ENCODE data around the gene SLC39A11.

Gene SLC39A11

DNA sequence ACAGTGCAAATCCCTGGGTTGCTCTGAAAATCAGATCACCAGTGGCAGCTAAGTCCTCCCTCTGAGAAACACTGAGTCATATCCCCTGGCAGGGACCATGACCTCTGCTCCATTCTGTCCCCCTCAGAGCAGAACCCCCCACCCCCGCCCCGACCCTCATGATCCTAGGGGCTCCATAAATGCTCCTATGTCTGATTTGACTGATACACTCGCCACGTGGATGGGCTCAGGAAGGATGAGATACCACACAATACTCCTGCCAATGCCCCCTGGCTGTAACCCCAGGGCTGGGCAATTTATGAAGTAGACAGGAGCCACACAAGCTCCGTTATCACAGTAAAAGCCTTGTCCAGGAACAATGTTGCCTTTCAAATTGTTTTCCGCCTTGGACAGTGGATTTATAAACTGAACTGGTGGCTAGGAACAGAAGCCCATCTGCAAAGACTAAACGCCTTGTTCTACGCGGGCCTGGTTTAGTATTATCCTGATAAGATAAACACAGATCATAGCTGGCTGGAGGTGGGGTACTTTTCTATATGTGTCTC is 394.8 kb downstream of the SLC39A11 start:
- Histone ChIP-seq H3K27ac (ENCODE audit: low read depth, low read length) (no peak overlapping the region), H3K9ac (ENCODE audit: low read length) (no peak overlapping the region)

DNA sequence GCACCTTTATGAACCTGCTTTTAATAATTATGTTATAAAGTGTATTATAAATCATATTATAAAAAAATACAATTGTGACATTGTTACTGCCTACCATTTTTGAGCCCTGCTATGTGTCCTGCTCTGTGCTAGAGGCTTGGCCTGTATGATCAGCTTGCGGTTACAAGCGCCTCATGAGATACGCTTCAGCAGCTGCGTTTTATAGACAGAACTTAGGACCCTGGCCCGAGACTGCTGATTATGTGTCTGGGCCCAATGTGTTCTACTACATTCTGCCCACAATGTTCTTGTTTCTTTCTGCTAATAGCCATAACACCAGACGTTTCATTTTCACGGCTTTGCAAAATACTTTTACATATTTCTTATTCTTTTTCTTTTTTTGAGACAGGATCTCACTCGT is 395.8 kb downstream of the SLC39A11 start:
- H3K27ac ChIP-seq (ENCODE audit: low read depth, low read length) = no peak overlapping the region
- no peak overlapping the region for H3K4me3 ChIP-seq (ENCODE audit: low read length)
- no peak overlapping the region for H3K9ac ChIP-seq (ENCODE audit: low read length)
- H3K27me3 ChIP-seq (ENCODE audit: control insufficient read depth, insufficient read depth, low read length) = no peaks in the 10 kb centered on the region
- no peaks in the 10 kb centered on the region for H3K4me1 ChIP-seq (ENCODE audit: control insufficient read depth, insufficient read depth, low read length)
- H3K36me3 ChIP-seq (ENCODE audit: control insufficient read depth, insufficient read depth, low read length) = no peaks in the 10 kb centered on the region

More for the DNA sequence above, 394.8 kb downstream of the SLC39A11 start:
- no peak overlapping the region for H3K4me3 ChIP-seq (ENCODE audit: low read length)
- H3K4me1 ChIP-seq (ENCODE audit: control insufficient read depth, insufficient read depth, low read length) = no peaks in the 10 kb centered on the region
- no peaks in the 10 kb centered on the region for H3K27me3 ChIP-seq (ENCODE audit: control insufficient read depth, insufficient read depth, low read length)
- no peaks in the 10 kb centered on the region for H3K36me3 ChIP-seq (ENCODE audit: control insufficient read depth, insufficient read depth, low read length)

DNA sequence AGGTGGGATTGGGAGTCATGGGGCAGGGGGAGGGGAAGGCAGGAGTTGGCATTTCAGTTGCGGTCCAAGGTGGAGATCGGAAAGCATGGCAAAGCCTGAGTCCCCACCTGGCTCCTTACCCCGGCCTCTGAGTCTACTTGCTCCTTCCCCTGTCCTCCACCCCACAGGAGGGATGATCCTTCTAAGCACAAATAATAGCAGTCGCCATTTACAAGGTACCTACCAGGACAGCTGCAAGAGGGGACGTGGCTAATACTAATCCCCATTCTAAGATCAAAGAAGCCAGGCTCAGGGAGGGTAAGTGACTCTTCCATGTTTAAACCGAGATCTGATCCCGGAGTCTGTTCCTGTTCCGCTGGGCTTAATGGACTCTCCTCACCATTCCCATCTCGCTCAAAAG is 396.3 kb downstream of the SLC39A11 start:
- no peak overlapping the region for H3K4me3 ChIP-seq (ENCODE audit: low read length)
- no peaks in the 10 kb centered on the region for H3K27me3 ChIP-seq (ENCODE audit: control insufficient read depth, insufficient read depth, low read length)
- H3K9ac ChIP-seq (ENCODE audit: low read length) = no peak overlapping the region
- H3K27ac ChIP-seq (ENCODE audit: low read depth, low read length) = no peak overlapping the region
- no peaks in the 10 kb centered on the region for H3K36me3 ChIP-seq (ENCODE audit: control insufficient read depth, insufficient read depth, low read length)
- no peaks in the 10 kb centered on the region for H3K4me1 ChIP-seq (ENCODE audit: control insufficient read depth, insufficient read depth, low read length)

DNA sequence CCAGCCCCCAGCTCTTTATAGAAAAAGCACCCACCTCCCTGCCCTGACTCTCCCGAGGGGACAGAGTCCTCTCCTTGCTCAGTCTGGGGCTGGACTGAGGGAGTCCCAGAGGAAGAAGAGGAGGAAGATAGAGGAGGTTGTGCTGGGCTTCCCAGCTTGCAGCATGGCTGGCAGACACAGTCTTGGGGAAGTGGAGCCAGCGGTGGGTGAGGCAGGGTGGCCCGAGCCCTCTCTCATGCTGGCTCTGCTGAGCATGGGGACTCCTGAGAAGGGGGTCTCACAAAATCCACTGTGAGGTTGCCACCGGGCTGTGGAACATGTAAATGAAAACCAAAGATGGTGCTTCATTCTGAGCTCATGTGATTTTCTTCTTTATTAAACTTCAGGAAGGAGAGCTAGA is 398.5 kb downstream of the SLC39A11 start:
- Histone ChIP-seq H3K27me3 (ENCODE audit: control insufficient read depth, insufficient read depth, low read length) (no peaks in the 10 kb centered on the region), H3K9ac (ENCODE audit: low read length) (no peak overlapping the region), H3K4me3 (ENCODE audit: low read length) (no peak overlapping the region), H3K36me3 (ENCODE audit: control insufficient read depth, insufficient read depth, low read length) (no peaks in the 10 kb centered on the region), H3K4me1 (ENCODE audit: control insufficient read depth, insufficient read depth, low read length) (no peaks in the 10 kb centered on the region), H3K27ac (ENCODE audit: low read depth, low read length) (no peak overlapping the region)

DNA sequence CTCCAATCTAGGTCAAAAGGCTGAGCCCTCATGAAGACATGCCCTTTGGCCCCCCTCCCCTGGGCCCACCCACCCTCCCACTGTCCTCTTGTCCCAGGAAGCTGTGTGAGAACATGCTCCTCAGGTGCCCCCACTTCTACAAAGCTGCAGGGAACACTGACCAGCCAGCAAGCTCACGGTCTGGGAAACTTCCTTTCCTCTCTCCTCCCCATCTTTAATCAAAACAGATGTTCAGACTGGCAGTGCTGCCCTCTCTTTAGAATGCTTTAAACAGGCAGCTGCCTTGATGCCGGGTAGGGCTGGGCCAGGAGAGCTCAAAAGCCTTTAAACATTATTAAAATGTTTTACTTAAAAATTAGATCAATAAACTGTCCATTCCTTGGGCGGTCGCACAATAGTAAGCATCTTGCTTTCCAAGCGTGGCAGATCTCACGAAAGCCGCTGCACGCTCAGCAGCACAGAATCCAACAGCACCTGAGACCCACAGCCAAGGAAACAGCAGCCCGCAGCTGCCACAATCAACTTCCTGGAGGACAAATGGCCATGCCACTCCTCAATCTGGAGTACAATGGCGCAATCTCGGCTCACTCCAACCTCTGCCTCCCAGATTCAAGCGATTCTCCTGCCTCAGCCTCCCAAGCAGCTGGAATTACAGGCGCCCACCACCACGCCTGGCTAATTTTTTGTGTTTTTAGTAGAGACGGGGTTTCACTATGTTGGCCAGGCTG is 399.2 kb downstream of the SLC39A11 start:
- Histone ChIP-seq H3K27me3 (ENCODE audit: control insufficient read depth, insufficient read depth, low read length) (no peaks in the 10 kb centered on the region), H3K27ac (ENCODE audit: low read depth, low read length) (no peak overlapping the region), H3K4me1 (ENCODE audit: control insufficient read depth, insufficient read depth, low read length) (no peaks in the 10 kb centered on the region), H3K36me3 (ENCODE audit: control insufficient read depth, insufficient read depth, low read length) (no peaks in the 10 kb centered on the region), H3K9ac (ENCODE audit: low read length) (no peak overlapping the region), H3K4me3 (ENCODE audit: low read length) (no peak overlapping the region)

DNA sequence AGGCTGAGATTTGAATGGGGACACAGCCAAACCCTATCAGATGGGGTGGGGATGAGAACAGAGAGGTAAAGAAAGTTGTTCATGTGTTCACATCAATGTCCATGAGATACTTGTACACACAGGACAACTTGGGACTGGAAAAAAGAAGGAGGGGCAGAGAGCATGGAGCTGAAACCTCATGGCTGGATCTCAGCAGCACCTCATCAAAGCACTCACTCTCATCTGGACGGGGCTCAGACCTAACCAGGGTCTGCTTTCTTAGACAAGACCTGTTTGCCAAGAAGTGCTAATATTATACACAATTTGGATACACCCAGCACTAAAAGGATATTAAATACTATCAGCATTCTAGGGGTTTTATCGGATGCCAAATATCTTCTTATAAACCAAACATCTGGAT is 399.8 kb downstream of the SLC39A11 start:
- Histone ChIP-seq H3K27ac (ENCODE audit: low read depth, low read length) (no peak overlapping the region), H3K9ac (ENCODE audit: low read length) (no peak overlapping the region), H3K36me3 (ENCODE audit: control insufficient read depth, insufficient read depth, low read length) (no peaks in the 10 kb centered on the region), H3K4me1 (ENCODE audit: control insufficient read depth, insufficient read depth, low read length) (no peaks in the 10 kb centered on the region), H3K27me3 (ENCODE audit: control insufficient read depth, insufficient read depth, low read length) (no peaks in the 10 kb centered on the region), H3K4me3 (ENCODE audit: low read length) (no peak overlapping the region)

DNA sequence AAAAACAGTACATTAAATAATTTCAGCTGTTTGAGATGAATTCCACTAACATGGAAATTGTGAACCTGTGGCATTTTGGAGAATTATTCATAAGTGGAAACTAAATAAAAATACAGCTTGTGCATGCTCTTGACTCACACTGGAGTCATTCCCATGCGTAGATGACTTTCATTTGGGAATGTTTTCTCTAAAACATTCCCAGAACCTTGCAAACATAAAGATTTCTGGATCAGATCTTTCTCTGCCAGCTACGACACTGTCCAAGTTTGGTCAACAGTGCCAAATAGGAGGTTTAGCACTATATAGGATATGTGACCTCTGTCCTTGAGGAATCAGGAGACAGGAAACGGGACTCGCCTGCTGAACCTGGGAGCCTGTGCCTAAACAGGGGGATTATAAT is 400.9 kb downstream of the SLC39A11 start:
- no peak overlapping the region for H3K4me3 ChIP-seq (ENCODE audit: low read length)
- no peaks in the 10 kb centered on the region for H3K36me3 ChIP-seq (ENCODE audit: control insufficient read depth, insufficient read depth, low read length)
- no peaks in the 10 kb centered on the region for H3K4me1 ChIP-seq (ENCODE audit: control insufficient read depth, insufficient read depth, low read length)
- no peak overlapping the region for H3K27ac ChIP-seq (ENCODE audit: low read depth, low read length)
- no peak overlapping the region for H3K9ac ChIP-seq (ENCODE audit: low read length)
- no peaks in the 10 kb centered on the region for H3K27me3 ChIP-seq (ENCODE audit: control insufficient read depth, insufficient read depth, low read length)

DNA sequence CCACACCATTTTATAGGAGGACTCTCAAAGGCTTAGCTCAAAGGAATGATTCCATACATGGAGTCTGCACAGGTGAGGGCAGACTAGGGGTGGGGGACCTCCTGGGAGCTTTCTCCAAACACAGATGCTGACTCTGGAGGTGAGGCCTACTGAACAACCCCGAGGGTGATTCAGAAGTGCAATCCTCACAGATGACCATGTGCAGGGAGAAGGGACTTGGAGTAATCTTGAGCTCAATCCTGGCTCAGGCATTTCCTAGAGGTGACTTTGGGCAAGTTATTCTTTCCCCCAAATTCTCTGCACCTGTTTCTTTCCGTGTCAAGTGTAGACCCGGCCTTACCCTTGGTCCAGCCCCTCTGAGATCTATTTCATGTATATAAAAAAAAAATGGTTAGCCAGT is 401.5 kb downstream of the SLC39A11 start:
- Histone ChIP-seq H3K27me3 (ENCODE audit: control insufficient read depth, insufficient read depth, low read length) (no peaks in the 10 kb centered on the region), H3K27ac (ENCODE audit: low read depth, low read length) (no peak overlapping the region), H3K9ac (ENCODE audit: low read length) (no peak overlapping the region), H3K4me1 (ENCODE audit: control insufficient read depth, insufficient read depth, low read length) (no peaks in the 10 kb centered on the region), H3K36me3 (ENCODE audit: control insufficient read depth, insufficient read depth, low read length) (no peaks in the 10 kb centered on the region), H3K4me3 (ENCODE audit: low read length) (no peak overlapping the region)

DNA sequence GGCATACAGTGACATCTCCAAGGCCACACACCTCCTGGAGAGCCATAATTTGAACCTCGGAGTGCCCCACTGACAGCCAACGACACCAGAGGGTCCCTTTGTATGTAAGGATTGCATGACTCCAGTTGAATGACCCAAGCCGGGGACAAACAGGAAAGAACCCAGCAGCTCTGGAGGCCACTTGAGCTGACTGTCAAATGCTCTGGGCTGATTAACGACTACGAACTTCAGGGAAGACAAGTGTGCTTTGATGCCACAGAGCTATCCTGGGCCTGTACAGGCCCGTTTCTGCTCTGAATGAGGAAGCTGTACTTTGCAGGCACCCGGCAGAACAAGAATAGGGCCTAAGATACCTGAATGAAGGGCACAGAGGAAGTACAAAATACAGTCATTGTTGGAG is 404.6 kb downstream of the SLC39A11 start:
- Histone ChIP-seq H3K36me3 (ENCODE audit: control insufficient read depth, insufficient read depth, low read length) (no peaks in the 10 kb centered on the region), H3K4me3 (ENCODE audit: low read length) (no peak overlapping the region), H3K9ac (ENCODE audit: low read length) (no peak overlapping the region), H3K4me1 (ENCODE audit: control insufficient read depth, insufficient read depth, low read length) (no peaks in the 10 kb centered on the region), H3K27ac (ENCODE audit: low read depth, low read length) (no peak overlapping the region), H3K27me3 (ENCODE audit: control insufficient read depth, insufficient read depth, low read length) (no peaks in the 10 kb centered on the region)

DNA sequence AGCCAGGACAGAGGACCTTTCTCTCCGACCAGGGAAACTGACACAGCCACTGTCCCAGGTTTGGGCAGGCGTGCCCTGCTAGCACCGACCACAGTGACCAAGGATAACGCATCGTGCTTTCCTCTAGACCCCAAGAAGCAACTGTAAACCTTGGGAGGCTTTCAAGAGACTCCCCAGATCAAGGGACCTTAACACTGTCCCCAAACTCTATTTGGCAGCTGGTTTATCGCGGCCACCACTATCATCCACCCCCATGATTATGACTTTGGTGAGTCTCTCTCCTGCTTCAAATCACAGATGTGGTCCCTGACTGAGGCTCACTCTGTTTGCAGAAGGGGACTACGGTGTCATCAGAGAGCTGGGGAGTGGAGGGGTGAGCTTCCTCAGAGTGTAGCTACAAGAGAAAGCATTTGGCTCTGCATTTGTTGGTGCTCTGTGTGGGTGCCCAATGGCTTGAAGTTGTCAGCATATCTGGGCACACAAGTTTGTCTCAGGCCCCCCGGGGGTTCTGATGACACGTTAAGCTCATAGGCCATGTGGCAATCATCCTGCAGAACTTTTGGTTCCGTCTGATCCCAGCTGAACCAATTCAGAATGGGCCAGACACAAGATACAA is 408.0 kb downstream of the SLC39A11 start:
- H3K9ac ChIP-seq (ENCODE audit: low read length) = no peak overlapping the region
- no peaks in the 10 kb centered on the region for H3K27me3 ChIP-seq (ENCODE audit: control insufficient read depth, insufficient read depth, low read length)
- no peak overlapping the region for H3K27ac ChIP-seq (ENCODE audit: low read depth, low read length)
- H3K4me3 ChIP-seq (ENCODE audit: low read length) = no peak overlapping the region
- H3K36me3 ChIP-seq (ENCODE audit: control insufficient read depth, insufficient read depth, low read length) = no peaks in the 10 kb centered on the region
- no peaks in the 10 kb centered on the region for H3K4me1 ChIP-seq (ENCODE audit: control insufficient read depth, insufficient read depth, low read length)

DNA sequence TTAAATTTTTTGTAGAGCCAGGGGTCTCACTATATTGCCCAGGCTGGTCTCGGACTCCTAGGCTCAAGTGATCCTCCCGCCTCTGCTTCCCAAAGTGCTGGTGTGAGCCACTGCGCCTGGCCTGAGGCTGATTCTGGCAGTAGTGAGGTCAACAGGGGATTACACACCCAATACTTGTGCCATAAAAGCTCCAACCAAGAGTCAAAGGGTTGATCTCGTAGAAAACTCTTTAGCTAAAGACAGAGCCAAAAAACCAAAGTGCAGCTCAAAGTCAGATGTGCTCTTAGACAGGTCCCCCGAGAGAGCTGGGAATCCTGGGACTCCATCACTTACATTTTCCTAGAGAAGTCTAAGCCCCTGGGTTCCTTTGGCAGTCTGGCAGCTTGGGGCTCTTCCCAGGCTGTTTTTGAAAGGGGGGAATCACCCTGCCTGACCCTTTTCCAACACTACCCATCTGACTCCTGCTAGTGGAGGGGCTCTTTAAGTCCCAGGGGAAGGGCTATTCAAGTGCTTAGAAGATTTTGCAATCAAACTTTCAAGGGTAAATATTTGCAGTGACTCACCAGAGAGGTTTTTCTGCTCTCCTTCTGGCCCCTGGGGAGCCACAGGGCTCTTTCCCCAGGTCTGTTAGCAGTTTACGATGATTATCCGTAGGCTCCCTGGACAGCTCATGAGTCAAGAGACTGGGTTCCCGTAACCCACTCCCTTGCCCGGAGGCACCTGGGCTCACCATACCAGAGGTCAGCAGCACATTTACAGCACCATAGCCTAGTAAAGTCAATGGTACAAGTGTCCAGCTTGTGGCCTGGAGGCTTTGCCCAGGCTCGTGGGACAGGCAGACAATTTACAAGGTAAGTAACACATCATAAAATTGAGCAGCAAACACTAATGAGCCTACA is 408.7 kb downstream of the SLC39A11 start:
- no peaks in the 10 kb centered on the region for H3K36me3 ChIP-seq (ENCODE audit: control insufficient read depth, insufficient read depth, low read length)
- no peak overlapping the region for H3K27ac ChIP-seq (ENCODE audit: low read depth, low read length)
- no peak overlapping the region for H3K9ac ChIP-seq (ENCODE audit: low read length)
- H3K4me3 ChIP-seq (ENCODE audit: low read length) = no peak overlapping the region
- H3K27me3 ChIP-seq (ENCODE audit: control insufficient read depth, insufficient read depth, low read length) = no peaks in the 10 kb centered on the region
- H3K4me1 ChIP-seq (ENCODE audit: control insufficient read depth, insufficient read depth, low read length) = no peaks in the 10 kb centered on the region

DNA sequence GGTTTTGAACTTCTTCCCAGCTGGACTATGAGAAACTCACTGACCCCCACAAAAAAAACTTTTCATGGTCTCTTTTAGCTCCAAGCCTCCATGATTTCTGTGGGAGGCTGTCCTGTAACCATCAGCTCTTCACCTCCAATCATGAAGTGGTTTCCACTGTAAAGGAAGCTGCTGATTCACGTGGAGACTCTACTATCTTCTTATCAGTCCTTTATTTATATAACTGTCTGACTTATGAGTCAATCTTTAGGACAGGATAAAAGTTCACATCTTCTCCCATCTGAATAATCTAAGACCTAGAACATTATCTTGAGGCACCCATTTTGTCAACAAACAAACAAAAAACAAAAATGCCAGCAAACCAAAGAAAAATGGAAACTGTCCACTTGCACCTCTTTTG is 409.9 kb downstream of the SLC39A11 start:
- Histone ChIP-seq H3K9ac (ENCODE audit: low read length) (no peak overlapping the region), H3K27me3 (ENCODE audit: control insufficient read depth, insufficient read depth, low read length) (no peaks in the 10 kb centered on the region), H3K4me3 (ENCODE audit: low read length) (no peak overlapping the region), H3K36me3 (ENCODE audit: control insufficient read depth, insufficient read depth, low read length) (no peaks in the 10 kb centered on the region), H3K27ac (ENCODE audit: low read depth, low read length) (no peak overlapping the region), H3K4me1 (ENCODE audit: control insufficient read depth, insufficient read depth, low read length) (no peaks in the 10 kb centered on the region)

Data from rectal smooth muscle tissue (tissue), 1 donor.